GM23338 (cell line): ENCODE results near the gene RAB7B. TPM values are rescaled to one million over a fixed set of nuclear protein-coding genes. Genes with fewer than 3 reads are reported as not detected.

ENCODE experiments used
- ATAC-seq: fragments of 200-7000 bp; cut with Tn5 transposase; 3 replicates; pipeline ENCODE4 v1.9.1; 2020
- DNase-seq: peaks from one replicate; pipeline ENCODE4 v3.0.0-alpha.2; 2015; ENCODE audit warnings: low spot score
- H2AFZ ChIP-seq: fragments of 200-600 bp; sonication (generic); 2 replicates; pipeline ENCODE4 v1.8.0; 2016; ENCODE audit warnings: antibody characterized with exemption, mild to moderate bottlenecking, moderate library complexity
- H3F3A ChIP-seq: fragments of 200-600 bp; sonication (generic); replicated peaks from 2 replicates; pipeline ENCODE4 v1.8.0; 2017; ENCODE audit warnings: antibody characterized with exemption, mixed run types, low read depth
- H3K27ac ChIP-seq: fragments of 200-600 bp; sonication (generic); 2 replicates; pipeline ENCODE4 v1.6.1; 2016; ENCODE audit warnings: low read depth
- H3K27me3 ChIP-seq: fragments of 200-600 bp; sonication (generic); 2 replicates; pipeline ENCODE4 v1.8.0; 2016; ENCODE audit warnings: mild to moderate bottlenecking, mixed run types, moderate library complexity; ENCODE audit not compliant: insufficient read depth
- H3K36me3 ChIP-seq: fragments of 200-600 bp; sonication (generic); 2 replicates; pipeline ENCODE4 v1.8.0; 2016; ENCODE audit warnings: mild to moderate bottlenecking; ENCODE audit not compliant: insufficient read depth
- H3K4me1 ChIP-seq: fragments of 200-600 bp; sonication (generic); 2 replicates; pipeline ENCODE4 v1.8.0; 2016; ENCODE audit warnings: mild to moderate bottlenecking, moderate library complexity; ENCODE audit not compliant: insufficient read depth
- H3K4me2 ChIP-seq: fragments of 200-600 bp; sonication (generic); 2 replicates; pipeline ENCODE4 v1.7.1; 2017; ENCODE audit warnings: mixed run types
- H3K4me3 ChIP-seq: fragments of 200-600 bp; sonication (generic); 2 replicates; pipeline ENCODE4 v1.6.1; 2016; ENCODE audit warnings: mixed run types
- H3K79me2 ChIP-seq: fragments of 200-600 bp; sonication (generic); replicated peaks from 2 replicates; pipeline ENCODE4 v1.8.0; 2017; ENCODE audit warnings: mild to moderate bottlenecking; ENCODE audit not compliant: insufficient read depth
- H3K9me2 ChIP-seq: fragments of 200-600 bp; sonication (generic); 2 replicates; pipeline ENCODE4 v1.8.0; 2017; ENCODE audit not compliant: insufficient read depth
- H4K20me1 ChIP-seq: fragments of 200-600 bp; sonication (generic); replicated peaks from 2 replicates; pipeline ENCODE4 v1.8.0; 2017; ENCODE audit warnings: mild to moderate bottlenecking; ENCODE audit not compliant: insufficient read depth
- H3K27ac Mint-ChIP-seq: 2 replicates; pipeline ENCODE4 v1.8.0; 2020; ENCODE audit warnings: inconsistent platforms, mild to moderate bottlenecking, moderate library complexity, mixed read lengths
- H3K27me3 Mint-ChIP-seq: 3 replicates; pipeline ENCODE4 v1.8.0; 2022; ENCODE audit warnings: low read depth, mild to moderate bottlenecking, moderate library complexity, mixed read lengths, inconsistent platforms; ENCODE audit not compliant: insufficient read depth, poor library complexity
- H3K36me3 Mint-ChIP-seq: 3 replicates; pipeline ENCODE4 v1.8.0; 2021; ENCODE audit warnings: low read depth, mild to moderate bottlenecking, inconsistent platforms, moderate library complexity, mixed read lengths
- H3K4me1 Mint-ChIP-seq: 3 replicates; pipeline ENCODE4 v1.8.0; 2020; ENCODE audit warnings: mild to moderate bottlenecking, inconsistent platforms, mixed read lengths
- H3K4me3 Mint-ChIP-seq: 3 replicates; pipeline ENCODE4 v1.8.0; 2021; ENCODE audit warnings: moderate library complexity, mild to moderate bottlenecking, inconsistent platforms, mixed read lengths
- H3K9me3 Mint-ChIP-seq: 3 replicates; pipeline ENCODE4 v1.8.0; 2020; ENCODE audit warnings: moderate library complexity, mild to moderate bottlenecking, inconsistent platforms, mixed read lengths
- CREB1 ChIP-seq: fragments of 250-450 bp; sonication (Bioruptor Pico); IDR thresholded peaks from 2 replicates; pipeline ENCODE4 v1.5.0; 2020; ENCODE audit warnings: low read depth, mild to moderate bottlenecking, moderate library complexity
- ETS1 ChIP-seq: IDR thresholded peaks from 2 replicates; pipeline ENCODE4 v1.6.1; 2016; ENCODE audit warnings: antibody characterized with exemption
- EZH2 ChIP-seq: fragments of 200-600 bp; sonication (generic); IDR thresholded peaks from one replicate; pipeline ENCODE4 v1.8.0; 2017; ENCODE audit warnings: antibody characterized with exemption, mild to moderate bottlenecking, low read depth; ENCODE audit not compliant: unreplicated experiment
- EZH2phosphoT487 ChIP-seq: fragments of 200-600 bp; sonication (generic); IDR thresholded peaks from one replicate; pipeline ENCODE4 v1.8.1; 2018; ENCODE audit warnings: antibody characterized with exemption; ENCODE audit not compliant: unreplicated experiment
- JUNB ChIP-seq: IDR thresholded peaks from one replicate; pipeline ENCODE4 v1.6.1; 2016; ENCODE audit warnings: antibody characterized with exemption; ENCODE audit not compliant: unreplicated experiment
- NANOG ChIP-seq: IDR thresholded peaks from 2 replicates; pipeline ENCODE4 v1.6.1; 2016; ENCODE audit warnings: antibody characterized with exemption, borderline replicate concordance
- POLR2AphosphoS5 ChIP-seq: IDR thresholded peaks from 2 replicates; pipeline ENCODE4 v1.6.1; 2016; ENCODE audit warnings: antibody characterized with exemption, low read depth
- REST ChIP-seq: IDR thresholded peaks from one replicate; pipeline ENCODE4 v1.6.1; 2018; ENCODE audit warnings: antibody characterized with exemption; ENCODE audit not compliant: unreplicated experiment
- STAT1 ChIP-seq: IDR thresholded peaks from one replicate; pipeline ENCODE4 v1.6.1; 2016; ENCODE audit warnings: antibody characterized with exemption; ENCODE audit not compliant: unreplicated experiment
- ZNF114 ChIP-seq: fragments of 250-450 bp; sonication (Bioruptor Pico); IDR thresholded peaks from 2 replicates; pipeline ENCODE4 v1.5.0; 2020; ENCODE audit warnings: mild to moderate bottlenecking, moderate library complexity
- ZNF331 ChIP-seq: fragments of 250-450 bp; sonication (Bioruptor Pico); IDR thresholded peaks from 2 replicates; pipeline ENCODE4 v1.5.0; 2020; ENCODE audit warnings: low read depth, mild to moderate bottlenecking, moderate library complexity
- polyA plus RNA-seq: library from polyadenylated mRNA; unstranded; fragments of >200 nt; fragmentation: Nextera tagmentation; extraction: Ambion mirVana; gene quantifications from 2 replicates; pipeline ENCODE4 v1.2.1, GENCODE V29; 2016
- total RNA-seq: library from RNA; depleted of rRNA; stranded (reverse); fragments of >200 nt; shearing (Covaris generic); gene quantifications from 2 replicates; pipeline ENCODE4 v1.2.3, GENCODE V29; 2014
- TF ChIP-seq, protein P1 (sequence below), 2 experiments: fragments of 200-600 bp in 1 of 2; sonication (generic) in 1 of 2; conservative IDR thresholded peaks; 2 replicates each; pipeline versions ENCODE4 v1.5.1 to v1.6.1; 2016 to 2017; ENCODE audit warnings: antibody characterized with exemption in 2 of 2, low read depth in 2 of 2, mild to moderate bottlenecking in 2 of 2, moderate library complexity in 1 of 2
- TF ChIP-seq, protein P2 (sequence below): fragments of 250-450 bp; sonication (Bioruptor Pico); IDR thresholded peaks from 2 replicates; pipeline ENCODE4 v1.5.0; 2020; ENCODE audit warnings: mild to moderate bottlenecking, moderate library complexity

The RAB7B gene
- total and polyA plus RNA-seq, 2 experiments from 2014 or later, result not detected

GRCh38 chr1:205972491-205973168, 30.6 kb downstream of the RAB7B start:
- Histone ChIP-seq H2AFZ (no peak overlapping the region), H3K27ac (no peak overlapping the region), H3K4me3 (no peak overlapping the region), H4K20me1 (no peaks in the 10 kb centered on the region), H3K79me2 (no peaks in the 10 kb centered on the region), H3K27me3 (no peaks in the 10 kb centered on the region), H3K36me3 (no peaks in the 10 kb centered on the region), H3K9me2 (no peaks in the 10 kb centered on the region), H3F3A (peaks cover 10% of the 10 kb centered on the region; the same call in 1 of the 2 replicates), H3K4me1 (no peaks in the 10 kb centered on the region), H3K4me2 (no peak overlapping the region)
- peaks cover 7% of the 10 kb centered on the region; the same call in 2 of the 3 replicates for H3K9me3 Mint-ChIP-seq
- no peaks in the 10 kb centered on the region; the same call in 2 of the 3 replicates for H3K36me3 Mint-ChIP-seq
- DNase-seq, result peak; percentile 43
- H3K27me3 Mint-ChIP-seq, result peaks cover 7% of the 10 kb centered on the region
- TF ChIP-seq POLR2AphosphoS5 (no peak), EZH2phosphoT487 (no peak), STAT1 (no peak), ZNF331 (CRISPR knock-in tag) (no peak), ZNF114 (CRISPR knock-in tag) (no peak), JUNB (no peak), EZH2 (no peak), CREB1 (CRISPR knock-in tag) (no peak), ETS1 (no peak), NANOG (no peak), REST (no peak)
- TF ChIP-seq, protein P1, sequence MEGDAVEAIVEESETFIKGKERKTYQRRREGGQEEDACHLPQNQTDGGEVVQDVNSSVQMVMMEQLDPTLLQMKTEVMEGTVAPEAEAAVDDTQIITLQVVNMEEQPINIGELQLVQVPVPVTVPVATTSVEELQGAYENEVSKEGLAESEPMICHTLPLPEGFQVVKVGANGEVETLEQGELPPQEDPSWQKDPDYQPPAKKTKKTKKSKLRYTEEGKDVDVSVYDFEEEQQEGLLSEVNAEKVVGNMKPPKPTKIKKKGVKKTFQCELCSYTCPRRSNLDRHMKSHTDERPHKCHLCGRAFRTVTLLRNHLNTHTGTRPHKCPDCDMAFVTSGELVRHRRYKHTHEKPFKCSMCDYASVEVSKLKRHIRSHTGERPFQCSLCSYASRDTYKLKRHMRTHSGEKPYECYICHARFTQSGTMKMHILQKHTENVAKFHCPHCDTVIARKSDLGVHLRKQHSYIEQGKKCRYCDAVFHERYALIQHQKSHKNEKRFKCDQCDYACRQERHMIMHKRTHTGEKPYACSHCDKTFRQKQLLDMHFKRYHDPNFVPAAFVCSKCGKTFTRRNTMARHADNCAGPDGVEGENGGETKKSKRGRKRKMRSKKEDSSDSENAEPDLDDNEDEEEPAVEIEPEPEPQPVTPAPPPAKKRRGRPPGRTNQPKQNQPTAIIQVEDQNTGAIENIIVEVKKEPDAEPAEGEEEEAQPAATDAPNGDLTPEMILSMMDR (conservative IDR thresholded peaks at IDR 0.05; ENCODE audit: low read depth in 2 of 2), result no peak
- TF ChIP-seq, protein P2, sequence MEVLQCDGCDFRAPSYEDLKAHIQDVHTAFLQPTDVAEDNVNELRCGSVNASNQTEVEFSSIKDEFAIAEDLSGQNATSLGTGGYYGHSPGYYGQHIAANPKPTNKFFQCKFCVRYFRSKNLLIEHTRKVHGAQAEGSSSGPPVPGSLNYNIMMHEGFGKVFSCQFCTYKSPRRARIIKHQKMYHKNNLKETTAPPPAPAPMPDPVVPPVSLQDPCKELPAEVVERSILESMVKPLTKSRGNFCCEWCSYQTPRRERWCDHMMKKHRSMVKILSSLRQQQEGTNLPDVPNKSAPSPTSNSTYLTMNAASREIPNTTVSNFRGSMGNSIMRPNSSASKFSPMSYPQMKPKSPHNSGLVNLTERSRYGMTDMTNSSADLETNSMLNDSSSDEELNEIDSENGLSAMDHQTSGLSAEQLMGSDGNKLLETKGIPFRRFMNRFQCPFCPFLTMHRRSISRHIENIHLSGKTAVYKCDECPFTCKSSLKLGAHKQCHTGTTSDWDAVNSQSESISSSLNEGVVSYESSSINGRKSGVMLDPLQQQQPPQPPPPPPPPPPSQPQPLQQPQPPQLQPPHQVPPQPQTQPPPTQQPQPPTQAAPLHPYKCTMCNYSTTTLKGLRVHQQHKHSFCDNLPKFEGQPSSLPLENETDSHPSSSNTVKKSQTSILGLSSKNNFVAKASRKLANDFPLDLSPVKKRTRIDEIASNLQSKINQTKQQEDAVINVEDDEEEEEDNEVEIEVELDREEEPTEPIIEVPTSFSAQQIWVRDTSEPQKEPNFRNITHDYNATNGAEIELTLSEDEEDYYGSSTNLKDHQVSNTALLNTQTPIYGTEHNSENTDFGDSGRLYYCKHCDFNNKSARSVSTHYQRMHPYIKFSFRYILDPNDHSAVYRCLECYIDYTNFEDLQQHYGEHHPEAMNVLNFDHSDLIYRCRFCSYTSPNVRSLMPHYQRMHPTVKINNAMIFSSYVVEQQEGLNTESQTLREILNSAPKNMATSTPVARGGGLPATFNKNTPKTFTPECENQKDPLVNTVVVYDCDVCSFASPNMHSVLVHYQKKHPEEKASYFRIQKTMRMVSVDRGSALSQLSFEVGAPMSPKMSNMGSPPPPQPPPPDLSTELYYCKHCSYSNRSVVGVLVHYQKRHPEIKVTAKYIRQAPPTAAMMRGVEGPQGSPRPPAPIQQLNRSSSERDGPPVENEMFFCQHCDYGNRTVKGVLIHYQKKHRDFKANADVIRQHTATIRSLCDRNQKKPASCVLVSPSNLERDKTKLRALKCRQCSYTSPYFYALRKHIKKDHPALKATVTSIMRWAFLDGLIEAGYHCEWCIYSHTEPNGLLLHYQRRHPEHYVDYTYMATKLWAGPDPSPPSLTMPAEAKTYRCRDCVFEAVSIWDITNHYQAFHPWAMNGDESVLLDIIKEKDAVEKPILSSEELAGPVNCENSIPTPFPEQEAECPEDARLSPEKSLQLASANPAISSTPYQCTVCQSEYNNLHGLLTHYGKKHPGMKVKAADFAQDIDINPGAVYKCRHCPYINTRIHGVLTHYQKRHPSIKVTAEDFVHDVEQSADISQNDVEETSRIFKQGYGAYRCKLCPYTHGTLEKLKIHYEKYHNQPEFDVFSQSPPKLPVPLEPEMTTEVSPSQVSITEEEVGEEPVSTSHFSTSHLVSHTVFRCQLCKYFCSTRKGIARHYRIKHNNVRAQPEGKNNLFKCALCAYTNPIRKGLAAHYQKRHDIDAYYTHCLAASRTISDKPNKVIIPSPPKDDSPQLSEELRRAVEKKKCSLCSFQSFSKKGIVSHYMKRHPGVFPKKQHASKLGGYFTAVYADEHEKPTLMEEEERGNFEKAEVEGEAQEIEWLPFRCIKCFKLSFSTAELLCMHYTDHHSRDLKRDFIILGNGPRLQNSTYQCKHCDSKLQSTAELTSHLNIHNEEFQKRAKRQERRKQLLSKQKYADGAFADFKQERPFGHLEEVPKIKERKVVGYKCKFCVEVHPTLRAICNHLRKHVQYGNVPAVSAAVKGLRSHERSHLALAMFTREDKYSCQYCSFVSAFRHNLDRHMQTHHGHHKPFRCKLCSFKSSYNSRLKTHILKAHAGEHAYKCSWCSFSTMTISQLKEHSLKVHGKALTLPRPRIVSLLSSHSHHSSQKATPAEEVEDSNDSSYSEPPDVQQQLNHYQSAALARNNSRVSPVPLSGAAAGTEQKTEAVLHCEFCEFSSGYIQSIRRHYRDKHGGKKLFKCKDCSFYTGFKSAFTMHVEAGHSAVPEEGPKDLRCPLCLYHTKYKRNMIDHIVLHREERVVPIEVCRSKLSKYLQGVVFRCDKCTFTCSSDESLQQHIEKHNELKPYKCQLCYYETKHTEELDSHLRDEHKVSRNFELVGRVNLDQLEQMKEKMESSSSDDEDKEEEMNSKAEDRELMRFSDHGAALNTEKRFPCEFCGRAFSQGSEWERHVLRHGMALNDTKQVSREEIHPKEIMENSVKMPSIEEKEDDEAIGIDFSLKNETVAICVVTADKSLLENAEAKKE (CRISPR knock-in tag), result no peak
- H3K4me3 Mint-ChIP-seq, result no peak overlapping the region
- peaks cover 2% of the 10 kb centered on the region; the same call in 2 of the 3 replicates for H3K4me1 Mint-ChIP-seq
- peak; percentile 59 for ATAC-seq
- no peak overlapping the region for H3K27ac Mint-ChIP-seq
